Measurements from ENCODE around the gene RCC2. TPM values are rescaled to one million over a fixed set of nuclear protein-coding genes. Genes with fewer than 3 reads are reported as not detected.

Gene RCC2
- total RNA-seq, 1 donor from 2014 or later, result 180 TPM

DNA sequence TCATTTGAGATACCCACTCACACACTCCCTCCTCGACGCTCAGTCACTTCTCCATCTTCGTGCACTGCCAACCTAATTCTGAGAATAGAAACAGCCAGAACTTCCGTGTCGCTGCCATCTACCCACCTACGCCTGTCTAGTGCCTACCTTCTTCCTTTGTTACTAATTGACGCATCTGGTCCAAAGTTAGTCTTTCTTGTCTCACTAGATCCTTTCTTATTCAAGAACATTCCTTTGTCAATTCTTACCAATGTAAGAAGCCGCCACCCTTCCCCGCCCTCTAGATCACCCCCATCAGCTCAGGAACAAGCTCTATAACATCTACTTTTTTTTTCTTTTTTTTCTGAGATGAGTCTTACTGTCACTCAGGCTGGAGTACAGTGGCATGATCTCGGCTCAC is 63.8 kb downstream of the RCC2 start:
- H3K9me3 Mint-ChIP-seq (ENCODE audit: unreplicated experiment), result no peaks in the 10 kb centered on the region
- no peaks in the 10 kb centered on the region for H3K36me3 Mint-ChIP-seq (ENCODE audit: low read depth, unreplicated experiment)
- TF ChIP-seq, protein P1, sequence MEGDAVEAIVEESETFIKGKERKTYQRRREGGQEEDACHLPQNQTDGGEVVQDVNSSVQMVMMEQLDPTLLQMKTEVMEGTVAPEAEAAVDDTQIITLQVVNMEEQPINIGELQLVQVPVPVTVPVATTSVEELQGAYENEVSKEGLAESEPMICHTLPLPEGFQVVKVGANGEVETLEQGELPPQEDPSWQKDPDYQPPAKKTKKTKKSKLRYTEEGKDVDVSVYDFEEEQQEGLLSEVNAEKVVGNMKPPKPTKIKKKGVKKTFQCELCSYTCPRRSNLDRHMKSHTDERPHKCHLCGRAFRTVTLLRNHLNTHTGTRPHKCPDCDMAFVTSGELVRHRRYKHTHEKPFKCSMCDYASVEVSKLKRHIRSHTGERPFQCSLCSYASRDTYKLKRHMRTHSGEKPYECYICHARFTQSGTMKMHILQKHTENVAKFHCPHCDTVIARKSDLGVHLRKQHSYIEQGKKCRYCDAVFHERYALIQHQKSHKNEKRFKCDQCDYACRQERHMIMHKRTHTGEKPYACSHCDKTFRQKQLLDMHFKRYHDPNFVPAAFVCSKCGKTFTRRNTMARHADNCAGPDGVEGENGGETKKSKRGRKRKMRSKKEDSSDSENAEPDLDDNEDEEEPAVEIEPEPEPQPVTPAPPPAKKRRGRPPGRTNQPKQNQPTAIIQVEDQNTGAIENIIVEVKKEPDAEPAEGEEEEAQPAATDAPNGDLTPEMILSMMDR (IDR thresholded peaks at IDR 0.05; ENCODE audit: unreplicated experiment), result no peak
- H3K27ac Mint-ChIP-seq (ENCODE audit: unreplicated experiment), result no peak overlapping the region
- no peaks in the 10 kb centered on the region for H3K4me1 Mint-ChIP-seq (ENCODE audit: unreplicated experiment)
- H3K27me3 Mint-ChIP-seq (ENCODE audit: unreplicated experiment), result peaks cover 1% of the 10 kb centered on the region
- no peak for DNase-seq (ENCODE audit: low spot score)
- H3K4me3 Mint-ChIP-seq (ENCODE audit: unreplicated experiment), result no peak overlapping the region

DNA sequence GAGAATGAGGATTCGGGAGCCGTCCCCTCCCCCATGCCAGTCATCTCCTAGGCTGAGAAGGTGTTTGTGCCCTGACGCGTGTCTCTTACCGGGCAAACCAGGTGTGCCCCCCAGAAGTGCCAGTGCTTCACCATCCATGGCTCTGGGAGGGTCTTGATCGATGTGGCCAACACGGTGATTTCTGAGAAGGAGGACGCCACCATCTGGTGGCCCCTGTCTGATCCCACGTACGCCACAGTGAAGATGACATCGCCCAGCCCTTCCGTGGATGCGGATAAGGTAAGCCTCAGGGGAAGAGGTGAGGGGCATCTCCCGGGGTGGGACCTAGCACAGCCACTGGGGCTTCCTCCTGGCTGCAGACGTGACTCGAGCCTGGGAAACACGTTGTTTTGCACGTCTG is 66.5 kb downstream of the RCC2 start:
- H3K36me3 Mint-ChIP-seq (ENCODE audit: low read depth, unreplicated experiment), result no peaks in the 10 kb centered on the region
- no peaks in the 10 kb centered on the region for H3K4me1 Mint-ChIP-seq (ENCODE audit: unreplicated experiment)
- DNase-seq (ENCODE audit: low spot score), result no peak
- no peak overlapping the region for H3K27ac Mint-ChIP-seq (ENCODE audit: unreplicated experiment)
- no peak overlapping the region for H3K4me3 Mint-ChIP-seq (ENCODE audit: unreplicated experiment)
- TF ChIP-seq, protein P1 (IDR thresholded peaks at IDR 0.05; ENCODE audit: unreplicated experiment), result no peak
- H3K9me3 Mint-ChIP-seq (ENCODE audit: unreplicated experiment), result no peaks in the 10 kb centered on the region
- no peaks in the 10 kb centered on the region for H3K27me3 Mint-ChIP-seq (ENCODE audit: unreplicated experiment)

DNA sequence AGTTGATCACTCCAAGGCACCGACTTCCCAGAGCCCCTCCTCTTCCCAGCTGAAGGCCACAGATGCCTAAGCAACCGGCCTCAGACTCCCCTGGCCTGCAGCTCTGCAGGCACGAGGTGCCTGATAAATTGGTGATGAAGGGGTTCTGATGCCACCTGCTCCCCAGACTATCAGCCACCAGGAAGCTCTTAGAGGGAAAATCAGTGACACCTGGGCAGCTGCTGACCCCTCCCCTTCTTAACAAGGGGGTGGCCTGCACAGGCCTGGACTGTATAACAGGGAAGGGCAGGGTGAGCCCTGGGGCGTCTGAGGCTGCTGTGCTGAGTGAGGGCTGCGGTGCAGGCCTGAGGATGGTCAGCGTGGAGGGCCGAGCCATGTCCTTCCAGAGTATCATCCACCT is 67.6 kb downstream of the RCC2 start, which contains the start of gene PADI6:
TSS of gene PADI6 (plus strand) at position 301 of the 400 bp plus-strand sequence. CDS start at position 351, 50 bp downstream.
- Mint-ChIP-seq H3K9me3 (ENCODE audit: unreplicated experiment) (no peaks in the 10 kb centered on the region), H3K27ac (ENCODE audit: unreplicated experiment) (no peak within 1 kb of the TSS), H3K36me3 (ENCODE audit: low read depth, unreplicated experiment) (no peaks in the 10 kb centered on the region), H3K4me1 (ENCODE audit: unreplicated experiment) (no peaks in the 10 kb centered on the region), H3K27me3 (ENCODE audit: unreplicated experiment) (no peaks in the 10 kb centered on the region), H3K4me3 (ENCODE audit: unreplicated experiment) (no peak within 1 kb of the TSS)
- TF ChIP-seq, protein P1 (IDR thresholded peaks at IDR 0.05; ENCODE audit: unreplicated experiment), result no peak
- no peak for DNase-seq (ENCODE audit: low spot score)

DNA sequence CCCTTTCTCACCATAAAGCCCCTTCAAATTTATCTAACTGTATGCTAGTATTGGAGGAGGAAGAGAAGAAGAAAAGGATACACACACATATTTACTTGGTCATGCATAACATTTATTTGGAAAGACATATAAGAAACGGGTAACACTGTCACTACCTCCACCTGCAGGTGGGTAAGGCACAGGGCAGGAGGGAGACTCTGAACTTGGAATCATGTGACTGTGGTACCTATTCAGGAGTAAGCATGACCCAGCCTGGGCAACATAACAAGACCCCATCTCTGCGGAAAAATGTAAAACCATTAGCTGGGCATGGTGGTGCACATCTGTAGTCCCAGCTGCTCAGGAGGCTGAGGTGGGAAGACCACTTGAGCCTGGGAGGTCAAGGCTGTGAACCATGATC is 68.9 kb downstream of the RCC2 start:
- Mint-ChIP-seq H3K36me3 (ENCODE audit: low read depth, unreplicated experiment) (no peaks in the 10 kb centered on the region), H3K4me1 (ENCODE audit: unreplicated experiment) (no peaks in the 10 kb centered on the region), H3K4me3 (ENCODE audit: unreplicated experiment) (no peak overlapping the region), H3K9me3 (ENCODE audit: unreplicated experiment) (no peaks in the 10 kb centered on the region), H3K27me3 (ENCODE audit: unreplicated experiment) (no peaks in the 10 kb centered on the region), H3K27ac (ENCODE audit: unreplicated experiment) (no peak overlapping the region)
- TF ChIP-seq, protein P1 (IDR thresholded peaks at IDR 0.05; ENCODE audit: unreplicated experiment), result peak; percentile 19
- DNase-seq (ENCODE audit: low spot score), result no peak

DNA sequence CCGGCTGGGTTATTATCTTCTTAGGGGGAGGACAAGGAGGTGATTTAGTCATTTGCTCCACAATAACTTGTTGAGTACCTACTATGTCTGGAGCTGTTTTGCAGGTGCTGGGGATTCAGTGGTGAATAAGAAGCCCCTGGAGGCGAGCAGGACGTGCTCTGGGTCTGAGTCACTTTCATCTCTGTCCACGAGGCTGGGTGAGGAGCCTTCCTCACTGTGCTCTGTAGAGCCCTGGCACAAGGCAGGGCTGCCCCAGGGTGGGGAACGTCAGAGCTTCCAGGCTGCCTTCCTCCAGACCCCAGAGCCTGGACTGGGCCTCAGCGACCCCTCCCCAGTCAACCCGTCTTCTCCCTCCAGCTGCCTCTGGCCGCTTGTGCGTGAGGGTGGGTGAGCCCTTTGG is 70.0 kb downstream of the RCC2 start:
- DNase-seq (ENCODE audit: low spot score), result no peak
- Mint-ChIP-seq H3K4me1 (ENCODE audit: unreplicated experiment) (no peaks in the 10 kb centered on the region), H3K36me3 (ENCODE audit: low read depth, unreplicated experiment) (no peaks in the 10 kb centered on the region), H3K27me3 (ENCODE audit: unreplicated experiment) (no peaks in the 10 kb centered on the region), H3K4me3 (ENCODE audit: unreplicated experiment) (no peak overlapping the region), H3K27ac (ENCODE audit: unreplicated experiment) (no peak overlapping the region), H3K9me3 (ENCODE audit: unreplicated experiment) (no peaks in the 10 kb centered on the region)
- TF ChIP-seq, protein P1 (IDR thresholded peaks at IDR 0.05; ENCODE audit: unreplicated experiment), result no peak

All from endothelial cell (in vitro differentiated cells).